NT2/D1 (cell line): ENCODE results near the gene PMCH.

Experiments used
- SUZ12 ChIP-seq: IDR thresholded peaks from 2 replicates; pipeline ENCODE4 v1.6.1; 2011; ENCODE audit not compliant: insufficient read length, insufficient read depth; ENCODE audit errors: extremely low read depth
- YY1 ChIP-seq: IDR thresholded peaks from 2 replicates; pipeline ENCODE4 v1.6.1; 2011; ENCODE audit not compliant: insufficient read length, insufficient read depth
- ZNF274 ChIP-seq: IDR thresholded peaks from 2 replicates; pipeline ENCODE4 v1.6.1; 2011; ENCODE audit warnings: mild to moderate bottlenecking, low read depth, low read length

DNA sequence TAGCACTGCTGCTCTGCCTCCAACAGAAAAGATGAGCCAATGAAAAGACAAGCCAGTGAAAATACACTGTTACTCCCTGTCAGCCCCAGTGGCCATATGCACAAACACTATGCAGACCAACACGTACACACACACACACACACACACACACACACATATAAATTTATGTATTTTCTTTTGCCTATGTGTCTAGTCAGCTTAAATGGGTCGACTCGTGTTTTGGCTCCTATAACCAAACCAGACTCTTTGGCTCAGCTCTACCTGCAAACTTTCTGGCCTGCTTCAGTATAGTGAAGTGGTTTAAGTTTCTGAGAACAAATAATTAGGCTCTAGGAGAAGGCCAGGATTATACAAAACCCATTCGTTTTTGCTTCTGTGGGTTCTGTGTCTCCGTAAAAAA is 30.3 kb upstream of the PMCH start:
- no peak for TF ChIP-seq SUZ12
- TF ChIP-seq ZNF274, result no peak
- no peak for TF ChIP-seq YY1
